GM04503 (cell line): ENCODE results near the gene CCDC107.

Experiments
- DNase-seq: peaks from one replicate; pipeline ENCODE4 v3.0.0-alpha.2; 2012; ENCODE audit warnings: low read depth

The CCDC107 gene

GRCh38 chr9:35702696-35703095 is 44.6 kb downstream of the CCDC107 start:
- no peak for DNase-seq

GRCh38 chr9:35703906-35704672 is 46.0 kb downstream of the CCDC107 start:
- no peak for DNase-seq

- no peak for DNase-seq
Observed at GRCh38 chr9:35705372-35705771, 47.3 kb downstream of the CCDC107 start.

- DNase-seq = no peak
Observed at GRCh38 chr9:35705836-35706430, 47.8 kb downstream of the CCDC107 start.

GRCh38 chr9:35706951-35707350 is 48.9 kb downstream of the CCDC107 start:
- no peak for DNase-seq

- DNase-seq = no peak
Observed at GRCh38 chr9:35708146-35708545, 50.1 kb downstream of the CCDC107 start.

GRCh38 chr9:35710818-35711500 is 52.9 kb downstream of the CCDC107 start:
- DNase-seq = no peak
